Measurements from ENCODE around the gene COX7A2L.

- TF ChIP-seq CTCF (IDR thresholded peaks at IDR 0.05) (no peak), POLR2AphosphoS5 (IDR thresholded peaks at IDR 0.05) (no peak), POLR2A (IDR thresholded peaks at IDR 0.05) (no peak)
These were observed 20.7 kb downstream of the COX7A2L start for GRCh38 chr2:42340045-42340937.

Measured in breast epithelium (tissue), 3 donors.